Mucosa of descending colon (tissue), 3 donors: ENCODE results near the gene FAM72A. TPM values are rescaled to one million over a fixed set of nuclear protein-coding genes. Genes with fewer than 3 reads are reported as not detected.
A peak's percentile ranks its signal among the peaks of the same experiment; 100 is the strongest.
"Not testable (repeated sequence)": the region's sequence is repeated elsewhere in the genome, so short reads cannot be mapped to it uniquely, and the experiment has no call there.

Source experiments
- ATAC-seq: fragments of 200-7000 bp; cut with Tn5 transposase; one replicate; pipeline ENCODE4 v1.9.1; 2020; ENCODE audit warnings: mild to moderate bottlenecking, moderate library complexity
- DNase-seq, 3 donors: peaks; one replicate each; pipeline ENCODE4 v3.0.0-alpha.2; 2020
- H3K36me3 ChIP-seq: fragments of 200-600 bp; one replicate; pipeline ENCODE4 v1.8.0; 2021; ENCODE audit warnings: low read depth, mild to moderate bottlenecking
- H3K4me1 ChIP-seq: fragments of 200-600 bp; one replicate; pipeline ENCODE4 v1.8.0; 2021; ENCODE audit warnings: low read depth, mild to moderate bottlenecking
- H3K4me3 ChIP-seq: fragments of 200-600 bp; one replicate; pipeline ENCODE4 v1.8.0; 2021; ENCODE audit warnings: mild to moderate bottlenecking
- H3K9me3 ChIP-seq: fragments of 200-600 bp; one replicate; pipeline ENCODE4 v1.8.0; 2021; ENCODE audit warnings: mild to moderate bottlenecking
- intact Hi-C, 2 donors: fragments of 100-400 bp; cut with DNase I in 1 of 2; cut with micrococcal nuclease in 1 of 2; formaldehyde crosslinking; loops; one replicate each; pipeline versions ENCODE4 v1.11.0 to v1.11.1; 2022; cut with DNase I, micrococcal nuclease
- total RNA-seq, 3 donors: library from RNA; stranded (reverse); fragmentation: NEBNext Ultra II Directional in 2 of 3; extraction: Animal tissue kit (Norgen Biotek cat#: 25700) in 2 of 3; gene quantifications; one replicate each; pipeline versions ENCODE4 v1.2.1 to v1.2.4, GENCODE V29; 2021 to 2023
- TF ChIP-seq, protein P1 (sequence below): fragments of 200-600 bp; IDR thresholded peaks from one replicate; pipeline ENCODE4 v1.8.0; 2022; ENCODE audit warnings: antibody characterized with exemption, mild to moderate bottlenecking
- donor health status: DM: no; HTN: no; CAD: no; lungs with moderate emphysema.
- donor health status: DM: no; HTN: no; CAD: no.
- donor health status: DM: no; HTN: yes; CAD: no.

Gene FAM72A
- total RNA-seq, 3 donors from 2014 or later: 0.84 to 3.1 (median 2.5) TPM

GRCh38 chr1:206169794-206170193, 32.8 kb downstream of the FAM72A start:
- DNase-seq: not testable (repeated sequence)

GRCh38 chr1:206167350-206168029, 35.1 kb downstream of the FAM72A start:
- H3K36me3 ChIP-seq, H3K9me3 ChIP-seq, DNase-seq, H3K4me1 ChIP-seq, H3K4me3 ChIP-seq, intact Hi-C loops: not testable (repeated sequence)
- peak; percentile 72 for ATAC-seq
- TF ChIP-seq, protein P1, sequence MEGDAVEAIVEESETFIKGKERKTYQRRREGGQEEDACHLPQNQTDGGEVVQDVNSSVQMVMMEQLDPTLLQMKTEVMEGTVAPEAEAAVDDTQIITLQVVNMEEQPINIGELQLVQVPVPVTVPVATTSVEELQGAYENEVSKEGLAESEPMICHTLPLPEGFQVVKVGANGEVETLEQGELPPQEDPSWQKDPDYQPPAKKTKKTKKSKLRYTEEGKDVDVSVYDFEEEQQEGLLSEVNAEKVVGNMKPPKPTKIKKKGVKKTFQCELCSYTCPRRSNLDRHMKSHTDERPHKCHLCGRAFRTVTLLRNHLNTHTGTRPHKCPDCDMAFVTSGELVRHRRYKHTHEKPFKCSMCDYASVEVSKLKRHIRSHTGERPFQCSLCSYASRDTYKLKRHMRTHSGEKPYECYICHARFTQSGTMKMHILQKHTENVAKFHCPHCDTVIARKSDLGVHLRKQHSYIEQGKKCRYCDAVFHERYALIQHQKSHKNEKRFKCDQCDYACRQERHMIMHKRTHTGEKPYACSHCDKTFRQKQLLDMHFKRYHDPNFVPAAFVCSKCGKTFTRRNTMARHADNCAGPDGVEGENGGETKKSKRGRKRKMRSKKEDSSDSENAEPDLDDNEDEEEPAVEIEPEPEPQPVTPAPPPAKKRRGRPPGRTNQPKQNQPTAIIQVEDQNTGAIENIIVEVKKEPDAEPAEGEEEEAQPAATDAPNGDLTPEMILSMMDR: peak; percentile 13

More at GRCh38 chr1:206169794-206170193, 32.8 kb downstream of the FAM72A start:
- H3K4me1 ChIP-seq, ATAC-seq, H3K4me3 ChIP-seq, H3K36me3 ChIP-seq, H3K9me3 ChIP-seq, intact Hi-C loops: not testable (repeated sequence)

GRCh38 chr1:206145771-206146290, 56.8 kb downstream of the FAM72A start:
- intact Hi-C loops: no loop called here
- TF ChIP-seq, protein P1: no peak
- no peak overlapping the region for H3K4me3 ChIP-seq
- H3K36me3 ChIP-seq: no peaks in the 10 kb centered on the region
- no peak for ATAC-seq
- DNase-seq: no peak
- H3K9me3 ChIP-seq: no peaks in the 10 kb centered on the region
- no peaks in the 10 kb centered on the region for H3K4me1 ChIP-seq

GRCh38 chr1:206144605-206145004, 58.0 kb downstream of the FAM72A start:
- intact Hi-C loops: no loop called here
- DNase-seq: no peak
- no peak for ATAC-seq

DNA sequence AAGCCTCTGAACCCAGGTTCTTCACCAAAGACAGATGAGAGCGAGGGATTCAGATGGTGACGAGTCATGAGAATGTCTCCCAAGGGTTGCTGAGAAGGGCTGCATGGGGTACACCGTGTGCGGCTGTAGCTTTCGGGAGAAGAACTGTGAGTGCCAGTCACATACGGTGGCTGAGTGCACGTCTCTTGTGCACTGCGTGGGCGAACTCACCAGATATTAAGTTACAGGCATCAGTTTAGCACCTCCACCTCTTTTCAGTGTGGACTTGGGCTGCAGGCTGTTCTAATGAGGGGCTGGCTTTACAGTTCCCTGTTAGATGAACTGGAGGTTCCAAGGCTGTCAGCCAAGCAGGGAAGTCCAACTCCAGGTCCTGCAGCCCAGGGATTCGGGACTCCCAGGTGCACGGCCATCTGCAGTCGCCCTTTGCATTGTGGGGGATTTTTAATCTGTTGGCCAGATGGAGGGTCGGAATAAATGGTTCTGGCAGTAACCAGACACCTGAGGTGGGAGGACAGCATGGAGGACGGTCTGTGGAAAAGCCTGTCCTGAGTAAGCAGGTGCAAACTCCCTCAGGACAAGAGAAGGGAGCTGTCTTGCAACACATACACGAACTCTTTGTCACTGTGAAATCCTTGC, 59.0 kb downstream of the FAM72A start:
- Histone ChIP-seq H3K36me3 (no peaks in the 10 kb centered on the region), H3K4me1 (no peaks in the 10 kb centered on the region), H3K9me3 (no peaks in the 10 kb centered on the region), H3K4me3 (no peak overlapping the region)
- TF ChIP-seq, protein P1: no peak
- ATAC-seq: no peak
- intact Hi-C loops: no loop called here
- DNase-seq: no peak

More at GRCh38 chr1:206144605-206145004, 58.0 kb downstream of the FAM72A start:
- Histone ChIP-seq H3K36me3 (no peaks in the 10 kb centered on the region), H3K4me1 (no peaks in the 10 kb centered on the region), H3K9me3 (no peaks in the 10 kb centered on the region), H3K4me3 (no peak overlapping the region)
- TF ChIP-seq, protein P1: no peak

DNA sequence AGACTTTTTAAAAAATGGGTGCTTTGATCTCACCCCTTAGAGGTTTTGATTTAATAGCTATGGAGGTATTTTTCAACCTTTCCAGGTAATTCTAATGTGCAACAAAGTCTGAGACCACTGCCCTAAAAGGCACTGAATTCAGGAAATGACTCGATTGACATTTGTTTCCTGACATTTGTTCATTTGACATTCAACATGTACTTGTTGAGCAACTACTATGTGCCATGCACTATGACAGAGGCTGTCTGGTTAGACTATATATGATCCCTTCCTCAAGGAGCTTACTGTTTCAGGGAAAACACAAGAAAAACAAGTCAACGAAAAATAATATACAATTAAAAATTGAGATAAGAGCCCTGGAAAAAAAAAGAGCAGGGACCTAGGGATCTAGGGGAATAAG, 59.9 kb downstream of the FAM72A start:
- Histone ChIP-seq H3K4me3 (no peak overlapping the region), H3K36me3 (no peaks in the 10 kb centered on the region), H3K9me3 (no peaks in the 10 kb centered on the region), H3K4me1 (no peaks in the 10 kb centered on the region)
- intact Hi-C loops: no loop called here
- no peak for DNase-seq
- no peak for ATAC-seq
- TF ChIP-seq, protein P1: no peak
